Osteocyte (in vitro differentiated cells): Measurements from ENCODE around the gene DYNC1I1. TPM values are rescaled to one million over a fixed set of nuclear protein-coding genes. Genes with fewer than 3 reads are reported as not detected.

ENCODE experiments used
- DNase-seq: peaks from one replicate; pipeline ENCODE4 v3.0.0; 2021; ENCODE audit warnings: mixed read lengths; ENCODE audit not compliant: unreplicated experiment; ENCODE audit errors: extremely low spot score
- H3K27ac Mint-ChIP-seq: one replicate; pipeline ENCODE4 v1.8.0; 2021; ENCODE audit warnings: mild to moderate bottlenecking, mixed read lengths; ENCODE audit not compliant: unreplicated experiment
- H3K27me3 Mint-ChIP-seq: one replicate; pipeline ENCODE4 v1.8.0; 2021; ENCODE audit warnings: mixed read lengths; ENCODE audit not compliant: unreplicated experiment
- H3K36me3 Mint-ChIP-seq: one replicate; pipeline ENCODE4 v1.8.0; 2021; ENCODE audit warnings: mixed read lengths; ENCODE audit not compliant: unreplicated experiment
- H3K4me1 Mint-ChIP-seq: one replicate; pipeline ENCODE4 v1.8.0; 2021; ENCODE audit warnings: mixed read lengths; ENCODE audit not compliant: unreplicated experiment
- H3K4me3 Mint-ChIP-seq: one replicate; pipeline ENCODE4 v1.8.0; 2021; ENCODE audit warnings: mild to moderate bottlenecking, moderate library complexity, mixed read lengths; ENCODE audit not compliant: unreplicated experiment
- H3K9me3 Mint-ChIP-seq: one replicate; pipeline ENCODE4 v1.8.0; 2021; ENCODE audit warnings: mixed read lengths; ENCODE audit not compliant: unreplicated experiment
- total RNA-seq: library from RNA; stranded (reverse); gene quantifications from 2 replicates; pipeline ENCODE4 v1.2.1, GENCODE V29; 2021
- TF ChIP-seq, protein P1 (sequence below): fragments of 200-600 bp; sonication (generic); IDR thresholded peaks from 2 replicates; pipeline ENCODE4 v1.5.0; 2021; ENCODE audit warnings: antibody characterized with exemption, mild to moderate bottlenecking, moderate library complexity

DYNC1I1 gene
- total RNA-seq, 1 donor from 2014 or later = 43.3 TPM

DNA sequence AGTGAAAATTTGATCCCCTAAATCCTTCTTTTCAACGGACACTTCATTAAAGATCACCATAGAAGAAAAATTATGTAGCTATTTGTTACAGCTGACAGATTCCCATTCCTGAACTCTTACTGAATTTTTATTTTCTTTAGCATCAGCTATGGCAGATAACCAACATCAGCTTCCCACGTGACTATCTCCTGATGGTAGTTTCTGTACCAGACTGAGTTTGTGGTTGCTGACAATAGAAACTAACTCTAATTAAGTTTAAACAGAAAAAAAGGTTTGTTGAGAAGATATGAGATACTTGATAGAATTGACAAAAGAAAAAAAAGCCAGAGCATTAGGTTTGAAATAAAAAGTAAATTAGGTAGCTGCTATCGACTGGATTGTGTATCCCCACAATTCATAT is 101.8 kb downstream of the DYNC1I1 start:
- DNase-seq = no peak
- no peaks in the 10 kb centered on the region for H3K27me3 Mint-ChIP-seq
- H3K4me1 Mint-ChIP-seq = peaks cover 49% of the 10 kb centered on the region
- TF ChIP-seq, protein P1, sequence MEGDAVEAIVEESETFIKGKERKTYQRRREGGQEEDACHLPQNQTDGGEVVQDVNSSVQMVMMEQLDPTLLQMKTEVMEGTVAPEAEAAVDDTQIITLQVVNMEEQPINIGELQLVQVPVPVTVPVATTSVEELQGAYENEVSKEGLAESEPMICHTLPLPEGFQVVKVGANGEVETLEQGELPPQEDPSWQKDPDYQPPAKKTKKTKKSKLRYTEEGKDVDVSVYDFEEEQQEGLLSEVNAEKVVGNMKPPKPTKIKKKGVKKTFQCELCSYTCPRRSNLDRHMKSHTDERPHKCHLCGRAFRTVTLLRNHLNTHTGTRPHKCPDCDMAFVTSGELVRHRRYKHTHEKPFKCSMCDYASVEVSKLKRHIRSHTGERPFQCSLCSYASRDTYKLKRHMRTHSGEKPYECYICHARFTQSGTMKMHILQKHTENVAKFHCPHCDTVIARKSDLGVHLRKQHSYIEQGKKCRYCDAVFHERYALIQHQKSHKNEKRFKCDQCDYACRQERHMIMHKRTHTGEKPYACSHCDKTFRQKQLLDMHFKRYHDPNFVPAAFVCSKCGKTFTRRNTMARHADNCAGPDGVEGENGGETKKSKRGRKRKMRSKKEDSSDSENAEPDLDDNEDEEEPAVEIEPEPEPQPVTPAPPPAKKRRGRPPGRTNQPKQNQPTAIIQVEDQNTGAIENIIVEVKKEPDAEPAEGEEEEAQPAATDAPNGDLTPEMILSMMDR = no peak
- H3K4me3 Mint-ChIP-seq = no peak overlapping the region
- peaks cover 16% of the 10 kb centered on the region for H3K9me3 Mint-ChIP-seq
- no peak overlapping the region for H3K27ac Mint-ChIP-seq
- H3K36me3 Mint-ChIP-seq = peaks cover 77% of the 10 kb centered on the region

DNA sequence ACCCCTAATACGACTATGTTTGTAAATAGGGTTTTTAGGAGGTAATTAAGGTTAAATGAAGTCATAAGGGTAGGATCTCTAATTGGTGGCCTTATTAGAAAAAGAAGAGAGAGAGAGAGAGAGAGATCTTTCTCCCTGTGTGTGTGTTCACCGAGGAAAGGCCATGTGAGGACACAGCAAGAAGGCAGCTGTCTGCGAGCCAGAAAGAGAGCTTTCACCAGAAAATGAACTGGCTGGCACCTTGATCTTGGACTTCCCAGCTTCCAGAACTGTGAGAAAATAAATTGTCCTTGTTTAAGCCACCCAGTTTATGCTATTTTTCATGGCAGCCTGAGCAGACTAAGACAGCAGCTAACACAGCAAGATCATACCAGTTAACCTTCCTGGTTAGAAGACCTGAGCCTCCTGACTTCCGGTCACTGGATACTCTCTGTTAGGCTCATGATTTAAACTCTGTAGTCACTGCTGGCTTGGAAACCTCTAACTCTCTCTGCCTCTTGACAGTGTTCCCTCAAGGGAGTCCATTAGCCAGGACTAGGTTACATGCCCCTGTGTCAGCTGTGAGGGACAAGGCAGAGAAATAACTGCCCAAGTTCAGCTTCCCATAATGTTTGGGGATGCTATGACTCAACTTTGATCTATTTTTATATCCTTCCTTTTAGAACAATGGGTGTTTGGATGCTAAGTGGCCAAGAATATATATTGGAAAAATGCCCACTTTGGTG is 102.3 kb downstream of the DYNC1I1 start:
- Mint-ChIP-seq H3K9me3 (peaks cover 16% of the 10 kb centered on the region), H3K4me1 (peaks cover 43% of the 10 kb centered on the region), H3K4me3 (no peak overlapping the region), H3K27ac (no peak overlapping the region), H3K36me3 (peaks cover 80% of the 10 kb centered on the region), H3K27me3 (no peaks in the 10 kb centered on the region)
- TF ChIP-seq, protein P1 = no peak
- no peak for DNase-seq

DNA sequence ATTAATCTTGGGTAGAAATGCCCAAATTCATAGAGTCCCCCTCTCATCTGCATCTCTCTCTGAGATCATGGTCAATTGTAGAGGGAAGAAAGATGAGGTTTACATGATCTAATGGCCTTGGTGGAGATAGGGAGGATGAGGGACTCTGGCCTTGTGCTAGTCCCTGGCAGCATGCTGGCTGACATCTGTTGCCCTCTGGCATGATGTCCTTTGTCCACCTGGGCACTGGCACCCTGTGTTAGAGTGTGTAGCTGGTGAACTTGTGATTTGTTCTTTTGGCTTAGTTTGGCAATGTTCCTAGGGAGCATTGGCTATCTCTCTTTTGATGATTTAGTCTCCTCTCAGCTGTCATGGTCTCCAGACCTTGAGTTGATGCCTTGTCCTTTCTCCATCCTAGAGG is 103.2 kb downstream of the DYNC1I1 start:
- TF ChIP-seq, protein P1 = no peak
- Mint-ChIP-seq H3K4me3 (no peak overlapping the region), H3K9me3 (peaks cover 16% of the 10 kb centered on the region), H3K27me3 (no peaks in the 10 kb centered on the region), H3K4me1 (peaks cover 35% of the 10 kb centered on the region), H3K36me3 (peaks cover 80% of the 10 kb centered on the region), H3K27ac (no peak overlapping the region)
- no peak for DNase-seq

DNA sequence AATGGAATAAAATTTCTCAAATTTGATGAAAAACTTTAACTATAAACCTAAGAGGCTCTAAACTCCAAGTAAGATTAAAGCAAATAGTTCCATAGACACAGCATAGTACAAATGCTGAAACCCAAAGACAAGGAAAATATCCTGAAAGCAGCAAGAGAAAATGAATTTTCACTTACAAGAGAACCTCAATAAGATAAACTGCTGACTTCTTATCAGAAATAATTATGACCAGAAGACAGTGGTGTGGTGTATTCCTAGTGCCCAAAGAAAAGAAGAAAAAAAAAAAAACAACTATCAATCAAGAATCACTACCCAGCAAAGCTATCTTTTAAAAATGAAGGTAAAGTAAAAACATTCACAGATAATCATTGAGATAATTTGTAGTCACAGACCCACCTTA is 106.3 kb downstream of the DYNC1I1 start:
- DNase-seq = no peak
- Mint-ChIP-seq H3K36me3 (peaks cover 73% of the 10 kb centered on the region), H3K27ac (no peak overlapping the region), H3K4me3 (no peak overlapping the region), H3K9me3 (peaks cover 16% of the 10 kb centered on the region), H3K27me3 (no peaks in the 10 kb centered on the region), H3K4me1 (peaks cover 18% of the 10 kb centered on the region)
- TF ChIP-seq, protein P1 = no peak

DNA sequence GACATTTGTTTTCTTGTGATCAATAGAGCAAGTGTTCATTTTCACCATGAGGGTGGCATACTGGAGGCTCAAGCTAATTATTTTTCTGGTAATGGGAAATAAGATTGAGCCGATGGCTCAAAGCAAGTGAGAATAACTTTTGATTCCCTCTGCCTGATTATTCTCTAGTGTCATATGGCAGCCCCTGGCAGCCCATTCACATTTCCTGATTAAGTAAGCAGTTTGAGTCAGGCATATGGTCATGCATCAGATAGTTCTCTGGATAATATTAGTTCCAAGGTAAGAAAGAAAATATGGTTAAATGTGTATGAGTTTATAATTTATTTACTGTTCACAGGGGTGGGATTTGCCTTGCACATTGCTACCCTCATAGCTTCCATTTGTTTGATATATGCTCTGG is 109.2 kb downstream of the DYNC1I1 start:
- Mint-ChIP-seq H3K4me3 (no peak overlapping the region), H3K27ac (no peak overlapping the region), H3K27me3 (no peaks in the 10 kb centered on the region), H3K9me3 (peaks cover 16% of the 10 kb centered on the region), H3K36me3 (peaks cover 65% of the 10 kb centered on the region), H3K4me1 (peaks cover 14% of the 10 kb centered on the region)
- TF ChIP-seq, protein P1 = no peak
- no peak for DNase-seq
